KOPT-K1 (cell line): ENCODE data around the gene PRPS2.
A peak's percentile ranks its signal among the peaks of the same experiment; 100 is the strongest.

ENCODE experiments used
- H3K27ac ChIP-seq: fragments of 200-600 bp; sonication (generic); 2 replicates; pipeline ENCODE4 v1.5.1; 2016; ENCODE audit warnings: antibody characterized with exemption, mild to moderate bottlenecking, low read depth, low read length; ENCODE audit not compliant: poor library complexity, severe bottlenecking
- H3K36me3 ChIP-seq: fragments of 200-600 bp; sonication (generic); 2 replicates; pipeline ENCODE4 v1.5.1; 2017; ENCODE audit warnings: antibody characterized with exemption, mild to moderate bottlenecking, low read length, moderate library complexity; ENCODE audit not compliant: insufficient read depth
- H3K9me3 ChIP-seq: fragments of 200-600 bp; sonication (generic); 2 replicates; pipeline ENCODE4 v1.5.1; 2017; ENCODE audit warnings: antibody characterized with exemption, low read length, mild to moderate bottlenecking; ENCODE audit not compliant: insufficient read depth, poor library complexity, severe bottlenecking

Gene PRPS2

DNA sequence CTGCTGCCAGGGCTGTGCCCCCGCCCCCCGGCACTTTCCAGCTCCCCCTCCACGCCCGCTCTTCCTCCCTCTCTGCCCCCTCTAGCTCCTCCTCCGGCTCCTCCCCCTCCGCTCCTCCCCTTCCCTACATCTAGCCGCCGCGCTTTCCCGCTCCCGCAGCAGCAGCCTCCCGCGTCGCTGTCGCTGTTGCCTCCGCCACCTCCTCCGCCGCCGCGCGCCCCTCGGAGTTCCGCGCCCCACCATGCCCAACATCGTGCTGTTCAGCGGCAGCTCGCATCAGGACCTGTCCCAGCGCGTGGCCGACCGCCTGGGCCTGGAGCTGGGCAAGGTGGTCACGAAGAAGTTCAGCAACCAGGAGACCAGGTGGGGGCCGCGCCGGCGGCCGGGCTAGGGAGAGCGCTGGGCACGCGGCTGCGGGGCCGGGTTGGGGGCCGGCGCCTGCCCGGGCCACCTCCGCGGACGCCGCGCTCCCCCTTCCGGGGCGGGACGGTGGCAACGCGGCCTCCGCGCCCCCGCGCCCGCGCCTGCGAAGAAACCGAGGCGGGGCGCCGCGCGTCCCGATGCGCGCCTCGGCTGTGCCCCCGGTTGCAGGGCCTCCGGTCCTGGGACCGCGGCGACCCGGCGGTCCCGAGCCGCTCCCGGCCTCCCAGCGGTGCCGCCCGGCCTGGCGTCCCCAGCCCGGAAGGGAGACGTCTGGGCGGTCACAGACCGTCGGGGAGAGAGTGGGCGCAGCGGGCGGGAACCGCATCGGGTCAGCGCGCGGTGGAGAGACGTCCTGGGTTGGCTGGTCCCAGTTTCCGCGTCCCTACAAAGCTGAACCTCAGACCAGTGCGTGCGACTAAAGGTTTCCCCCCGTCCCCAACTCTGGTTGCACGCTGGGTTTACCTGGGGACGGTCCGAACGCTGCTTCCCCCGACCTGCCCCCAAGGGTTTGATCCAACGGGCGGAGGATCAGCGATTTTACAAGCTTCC is at the start of gene PRPS2:
TSS of gene PRPS2 (plus strand) at position 156 of the 972 bp plus-strand sequence. CDS start at position 242, 86 bp downstream.
- Histone ChIP-seq H3K27ac (peak within 1 kb of the TSS; percentile 70), H3K9me3 (no peaks in the 10 kb centered on the region), H3K36me3 (peaks cover 14% of the 10 kb centered on the region; the same call in 1 of the 2 replicates)

DNA sequence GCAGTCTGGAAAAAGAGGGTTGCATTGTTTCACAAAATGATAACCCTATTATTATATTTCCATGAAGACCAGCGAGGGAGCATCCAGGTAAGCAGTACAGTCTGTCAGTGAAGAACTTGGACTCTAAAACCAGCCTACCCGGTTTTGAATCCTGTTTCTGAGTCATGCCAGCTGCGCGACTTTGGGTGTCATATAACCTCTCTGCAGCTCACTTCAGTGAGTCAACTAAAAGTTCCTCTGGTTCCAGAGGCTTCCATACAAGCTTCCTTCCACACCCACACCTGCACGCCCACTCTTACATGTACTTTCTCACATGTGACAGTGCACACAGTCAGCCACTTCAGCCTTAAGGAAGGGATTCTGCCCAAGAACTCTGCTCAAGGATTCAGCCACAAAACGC is 49.8 kb upstream of the PRPS2 start:
- Histone ChIP-seq H3K27ac (no peak overlapping the region), H3K36me3 (no peaks in the 10 kb centered on the region), H3K9me3 (no peaks in the 10 kb centered on the region)

DNA sequence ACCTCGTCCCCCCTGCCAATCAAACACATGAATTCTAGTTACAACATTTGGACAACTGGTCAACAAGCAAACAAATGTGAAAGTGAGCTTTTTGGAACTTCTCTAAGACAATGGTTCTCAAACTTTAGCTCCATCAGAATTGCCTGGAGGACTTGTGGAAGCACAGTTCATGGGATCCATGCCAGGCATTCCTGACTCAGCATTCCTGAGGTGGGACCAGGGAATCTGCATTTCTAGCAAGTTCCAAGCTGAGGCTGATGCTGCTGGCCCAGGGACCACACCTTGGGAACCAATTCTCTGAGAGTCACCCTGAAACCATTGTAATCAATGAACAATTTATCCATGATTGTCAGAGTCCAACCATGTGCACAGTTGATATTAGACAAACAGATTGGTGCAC is 43.8 kb upstream of the PRPS2 start:
- no peak overlapping the region for H3K27ac ChIP-seq
- no peaks in the 10 kb centered on the region for H3K36me3 ChIP-seq
- H3K9me3 ChIP-seq = no peaks in the 10 kb centered on the region

GRCh38 chrX:12751887-12752286 is 39.3 kb upstream of the PRPS2 start:
- Histone ChIP-seq H3K9me3 (no peaks in the 10 kb centered on the region), H3K36me3 (no peaks in the 10 kb centered on the region), H3K27ac (no peak overlapping the region)

GRCh38 chrX:12753366-12753765 is 37.8 kb upstream of the PRPS2 start:
- Histone ChIP-seq H3K27ac (no peak overlapping the region), H3K36me3 (no peaks in the 10 kb centered on the region), H3K9me3 (no peaks in the 10 kb centered on the region)

- Histone ChIP-seq H3K27ac (no peak overlapping the region), H3K36me3 (no peaks in the 10 kb centered on the region), H3K9me3 (no peaks in the 10 kb centered on the region)
Measured at GRCh38 chrX:12758291-12758690, 32.9 kb upstream of the PRPS2 start.

GRCh38 chrX:12767856-12768255 is 23.4 kb upstream of the PRPS2 start:
- H3K9me3 ChIP-seq = no peaks in the 10 kb centered on the region
- no peak overlapping the region for H3K27ac ChIP-seq

GRCh38 chrX:12768491-12768890 is 22.7 kb upstream of the PRPS2 start:
- H3K27ac ChIP-seq = no peak overlapping the region
- H3K9me3 ChIP-seq = no peaks in the 10 kb centered on the region
- no peaks in the 10 kb centered on the region for H3K36me3 ChIP-seq

More at GRCh38 chrX:12767856-12768255, 23.4 kb upstream of the PRPS2 start:
- no peaks in the 10 kb centered on the region for H3K36me3 ChIP-seq

DNA sequence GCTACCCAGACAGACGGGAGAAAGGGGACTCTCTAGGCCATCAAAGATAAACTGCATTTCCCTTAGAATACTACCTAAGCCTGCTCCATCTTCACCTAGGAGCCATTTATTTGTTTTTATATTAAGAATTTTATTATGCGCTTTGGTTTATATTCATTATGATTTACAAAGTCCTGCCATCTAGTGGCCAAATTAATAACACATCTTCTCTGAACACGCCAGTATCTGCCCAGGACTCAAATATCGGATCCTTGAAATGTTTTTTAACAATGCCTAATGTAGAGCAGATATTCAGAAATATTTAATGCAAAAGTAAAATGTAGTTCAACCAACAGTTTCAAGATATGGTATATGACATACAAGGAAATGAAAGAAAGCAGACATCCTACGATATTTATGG is 20.8 kb upstream of the PRPS2 start:
- Histone ChIP-seq H3K27ac (no peak overlapping the region), H3K36me3 (no peaks in the 10 kb centered on the region), H3K9me3 (no peaks in the 10 kb centered on the region)

DNA sequence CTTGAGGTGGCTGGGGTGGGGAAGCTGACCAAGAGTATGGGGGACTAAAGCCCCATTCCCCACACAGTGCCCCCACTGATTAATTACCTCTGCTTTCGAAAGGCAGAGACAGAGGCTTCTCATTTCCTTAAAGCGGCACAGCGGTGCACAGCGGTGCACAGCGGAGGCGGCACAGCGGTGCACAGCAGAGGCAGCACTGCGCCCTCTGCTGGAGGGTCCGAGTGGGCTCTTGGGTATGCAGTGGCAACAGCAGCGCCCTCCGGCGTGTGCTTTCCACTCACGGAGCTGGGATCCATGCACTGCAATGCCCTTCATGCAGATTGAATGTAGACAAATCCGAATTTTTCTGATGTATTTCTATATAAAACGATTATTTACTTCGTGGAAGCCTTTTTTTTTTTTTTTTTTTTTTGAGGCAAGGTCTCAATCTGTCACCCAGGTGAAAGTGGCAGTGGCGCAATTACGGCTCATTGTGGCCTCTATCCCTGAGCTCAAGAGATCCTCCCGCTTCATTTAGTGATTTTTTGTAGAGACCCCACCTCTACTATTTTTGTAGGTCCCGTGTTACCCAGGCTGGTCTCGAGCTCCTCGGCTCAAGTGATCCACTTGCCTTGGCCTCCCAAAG is 19.7 kb upstream of the PRPS2 start:
- Histone ChIP-seq H3K27ac (no peak overlapping the region), H3K36me3 (no peaks in the 10 kb centered on the region), H3K9me3 (no peaks in the 10 kb centered on the region)

- Histone ChIP-seq H3K36me3 (no peaks in the 10 kb centered on the region), H3K9me3 (no peaks in the 10 kb centered on the region), H3K27ac (no peak overlapping the region)
Measured at GRCh38 chrX:12777670-12778069, 13.5 kb upstream of the PRPS2 start.

- H3K27ac ChIP-seq = no peak overlapping the region
- no peaks in the 10 kb centered on the region for H3K9me3 ChIP-seq
- no peaks in the 10 kb centered on the region for H3K36me3 ChIP-seq
Measured at GRCh38 chrX:12779534-12779933, 11.7 kb upstream of the PRPS2 start.

DNA sequence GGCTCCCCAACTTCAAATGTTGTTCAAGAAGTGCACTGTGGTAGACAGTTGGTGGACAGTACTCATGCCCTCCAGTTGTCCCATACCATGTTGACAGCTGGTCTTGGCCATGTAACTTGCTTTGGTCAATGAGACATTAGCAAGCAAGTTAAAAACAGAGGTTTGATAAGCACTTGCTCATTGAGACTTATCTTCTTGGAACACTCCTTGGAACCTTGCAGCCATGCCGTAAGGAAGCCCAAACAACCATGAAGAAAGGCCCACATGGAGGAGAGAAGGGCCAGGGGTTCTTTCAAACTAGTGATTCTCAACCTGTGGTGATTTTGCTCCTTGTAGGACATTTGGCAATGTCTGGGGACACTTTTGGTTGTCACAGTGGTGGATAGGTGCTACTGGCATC is 2.6 kb upstream of the PRPS2 start:
- no peak overlapping the region for H3K27ac ChIP-seq
- H3K36me3 ChIP-seq = 0 out of 2 replicates have a peak, but pooled peaks cover 3% of the 10 kb centered on the region
- H3K9me3 ChIP-seq = no peaks in the 10 kb centered on the region

DNA sequence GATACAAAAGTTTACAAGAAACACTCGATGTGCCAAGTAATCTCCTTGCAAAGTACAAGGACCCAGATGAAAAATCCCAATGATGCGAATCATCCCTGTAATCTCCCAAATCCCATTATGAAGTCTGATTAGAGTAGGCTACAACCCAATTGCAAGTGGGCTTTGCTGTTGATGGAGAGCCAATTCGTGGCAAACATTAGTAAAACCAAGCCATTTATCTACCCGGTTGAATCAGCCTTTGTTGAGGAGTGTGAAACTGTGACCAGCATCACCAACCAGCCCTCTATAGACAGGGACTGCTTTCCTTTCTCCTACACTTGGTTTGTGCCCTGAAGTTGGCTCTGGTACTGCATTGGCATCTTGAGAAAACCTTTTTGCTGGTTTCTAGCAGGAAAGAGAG is 1.2 kb upstream of the PRPS2 start:
- H3K9me3 ChIP-seq = no peaks in the 10 kb centered on the region
- H3K36me3 ChIP-seq = peaks cover 7% of the 10 kb centered on the region; the same call in 1 of the 2 replicates
- H3K27ac ChIP-seq = no peak overlapping the region

DNA sequence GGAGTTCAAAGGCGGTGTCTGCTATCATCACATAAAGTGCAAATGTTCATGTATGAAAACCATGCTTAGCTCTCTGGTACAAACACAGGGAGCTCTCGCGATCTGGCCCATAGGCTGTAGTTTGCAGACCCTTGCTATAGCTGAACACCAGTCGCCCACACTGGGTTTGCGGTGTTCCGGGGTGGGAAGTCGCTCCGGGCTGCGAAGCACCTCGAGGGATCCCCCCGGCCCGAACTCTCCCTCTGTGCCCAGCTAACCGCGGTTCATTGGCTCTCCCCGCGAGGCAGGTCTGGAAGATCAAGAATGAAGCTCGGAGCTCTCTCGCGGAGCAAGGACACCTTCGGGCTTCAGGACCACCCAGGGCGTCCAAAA is 341 bp upstream of the PRPS2 start:
- Histone ChIP-seq H3K36me3 (peaks cover 14% of the 10 kb centered on the region; the same call in 1 of the 2 replicates), H3K27ac (peak overlapping the region; percentile 70), H3K9me3 (no peaks in the 10 kb centered on the region)
